Urothelium cell line (cell line): Measurements from ENCODE around the gene HIGD2A.

ENCODE experiments used
- DNase-seq: peaks from one replicate; pipeline ENCODE4 v3.0.0; 2011; ENCODE audit warnings: low spot score, mixed read lengths
- FAIRE-seq: peaks from 2 replicates; lab custom pipeline; 2011; peaks lifted over from hg19 to GRCh38; lab: Jason Lieb, UNC

The HIGD2A gene

DNA sequence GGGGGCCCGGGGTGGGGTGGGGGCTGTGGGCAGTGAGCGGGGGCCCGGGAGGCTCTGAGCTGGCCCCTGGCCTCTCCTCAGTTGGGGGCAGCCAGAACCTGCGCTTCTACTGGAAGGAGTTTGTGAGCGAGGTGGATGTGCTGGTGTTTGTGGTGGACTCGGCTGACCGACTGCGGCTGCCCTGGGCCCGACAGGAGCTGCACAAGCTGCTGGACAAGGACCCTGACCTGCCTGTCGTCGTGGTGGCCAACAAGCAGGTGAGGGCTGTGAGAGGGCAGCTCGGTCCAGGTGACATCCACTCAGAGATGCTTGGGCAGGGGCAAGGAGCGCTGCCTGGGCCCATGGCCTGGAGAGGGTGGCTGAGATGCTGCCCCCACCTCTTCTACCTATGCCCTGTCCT, 19.8 kb upstream of the HIGD2A start:
- DNase-seq: no peak
- FAIRE-seq: no peak

DNA sequence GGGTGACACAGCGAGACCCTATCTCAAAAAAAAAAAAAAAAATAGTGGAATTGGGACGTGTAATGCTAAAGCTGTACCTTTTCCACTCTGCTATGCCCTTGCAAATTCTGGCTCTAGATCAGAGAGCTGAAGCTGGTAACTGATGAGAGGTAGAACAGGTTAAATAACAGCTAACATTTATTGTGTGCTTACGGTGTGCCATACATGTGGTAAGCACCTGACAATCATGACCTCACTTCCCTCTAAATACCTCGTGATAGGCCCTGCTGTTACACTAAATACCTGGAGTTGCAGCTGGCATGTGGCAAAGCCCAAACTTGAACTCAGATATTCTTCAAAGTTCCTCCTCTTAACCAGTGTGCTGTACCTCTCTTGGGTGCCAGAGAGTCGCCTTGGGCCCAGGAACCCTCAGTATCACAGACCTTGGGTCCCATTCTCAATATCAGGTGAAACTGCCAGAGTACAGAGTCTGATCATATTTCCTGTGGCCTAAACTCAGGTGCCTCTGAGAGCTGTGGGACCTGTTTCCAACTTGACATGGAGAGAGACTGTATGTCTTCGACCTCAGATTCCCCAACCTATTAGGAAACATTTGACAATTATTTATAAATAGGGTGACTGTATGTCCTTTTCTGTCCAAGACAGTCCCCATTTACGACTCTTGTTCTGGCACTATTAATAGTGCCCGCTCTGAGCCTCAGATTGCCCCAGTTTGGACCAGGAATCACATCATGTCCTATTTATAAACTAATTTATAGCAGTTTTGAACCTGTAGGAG, 18.4 kb upstream of the HIGD2A start:
- DNase-seq (no peak), FAIRE-seq (no peak)

DNA sequence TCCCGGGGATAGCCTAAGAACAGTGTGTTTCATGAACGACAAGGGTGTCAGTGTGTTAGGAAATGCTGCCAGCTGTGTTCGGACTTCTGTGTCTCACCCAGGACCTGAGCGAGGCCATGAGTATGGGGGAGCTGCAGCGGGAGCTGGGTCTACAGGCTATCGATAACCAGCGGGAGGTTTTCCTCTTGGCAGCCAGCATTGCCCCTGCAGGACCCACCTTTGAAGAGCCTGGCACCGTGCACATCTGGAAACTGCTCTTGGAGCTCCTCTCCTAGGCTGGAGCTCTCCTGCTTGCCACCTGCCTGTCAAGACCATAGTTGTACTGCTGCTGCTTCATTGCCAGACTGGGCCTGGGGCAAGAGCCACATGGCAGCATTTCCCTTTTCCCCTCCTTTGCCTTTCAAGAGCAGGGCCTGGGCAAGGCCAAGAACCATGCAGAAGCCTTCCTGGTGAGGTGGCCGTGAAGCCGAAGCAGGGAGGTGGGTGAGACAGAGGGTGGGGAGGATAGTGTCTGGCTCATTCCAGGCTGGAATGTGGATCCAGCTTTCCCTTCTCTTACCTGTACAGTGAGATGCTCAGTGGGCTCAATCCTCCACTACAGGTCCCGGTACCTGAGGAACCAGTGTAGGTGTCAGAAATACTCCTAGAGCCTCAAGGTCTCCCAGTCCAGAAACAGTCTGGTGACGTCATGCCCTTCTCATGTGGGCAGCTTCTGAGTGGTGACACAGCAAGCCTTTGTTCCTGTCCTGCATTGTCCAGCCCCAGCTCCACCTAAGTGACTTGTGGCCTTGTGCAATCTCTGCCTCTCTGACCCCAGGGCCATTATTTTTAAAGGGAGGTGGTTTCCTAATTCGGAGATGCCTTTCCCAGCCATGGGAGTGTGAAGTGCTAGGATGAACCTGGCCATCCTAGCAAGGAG, 16.7 kb upstream of the HIGD2A start:
- FAIRE-seq: no peak

DNA sequence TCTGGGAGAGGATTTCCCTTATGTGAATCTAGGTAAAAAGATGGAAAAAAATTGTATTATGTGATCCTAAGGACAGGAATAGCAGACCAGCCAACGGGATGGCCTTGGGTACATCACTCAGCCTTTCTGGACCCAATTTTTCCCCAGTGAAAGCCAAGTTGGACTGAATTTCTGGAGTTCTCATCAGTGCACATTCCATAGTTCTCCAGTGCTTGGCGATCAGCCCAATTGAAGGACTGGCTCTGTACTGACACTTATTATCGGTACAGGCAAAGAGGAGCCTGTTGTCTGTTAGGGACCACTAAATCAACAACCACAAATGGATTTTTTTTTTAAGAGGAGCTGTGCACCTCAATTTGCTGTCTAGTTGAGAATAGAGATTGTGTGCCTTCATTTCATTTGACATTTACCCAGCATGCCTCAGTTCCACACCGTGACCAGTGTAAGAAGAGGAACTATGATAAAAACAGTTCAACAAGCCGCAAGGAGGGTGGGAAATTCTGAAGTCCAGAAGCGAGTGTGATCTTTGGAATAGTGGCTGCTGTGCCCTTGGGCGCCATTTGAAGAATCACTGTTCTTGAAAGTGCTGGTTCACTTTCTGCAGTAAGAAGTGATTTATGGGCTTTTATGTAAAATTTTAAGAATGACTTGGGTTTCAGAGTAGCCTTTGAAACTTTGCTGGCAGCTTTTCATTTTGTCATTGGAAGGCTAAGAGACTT, 15.3 kb upstream of the HIGD2A start:
- DNase-seq: no peak
- no peak for FAIRE-seq

More for the DNA sequence above, 16.7 kb upstream of the HIGD2A start:
- no peak for DNase-seq

DNA sequence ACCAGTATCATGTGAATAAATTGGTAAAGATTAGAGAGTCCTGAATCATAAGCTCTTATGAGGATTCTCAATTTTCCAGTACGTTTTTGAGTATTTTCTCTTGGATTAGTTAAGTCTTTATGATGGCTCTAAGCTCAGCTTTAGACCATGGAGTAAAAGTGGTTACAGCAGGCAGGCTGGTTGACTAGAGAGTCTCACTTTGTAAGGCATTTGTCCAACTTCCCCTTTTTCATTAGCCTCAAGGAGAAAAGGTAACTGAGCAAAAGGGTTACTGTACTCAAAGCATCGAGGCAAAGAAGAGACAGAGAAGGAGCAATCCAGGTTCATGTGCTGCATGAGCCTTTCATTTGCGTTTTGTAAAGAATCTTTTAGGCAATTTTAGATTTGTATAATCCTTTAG, 8.7 kb upstream of the HIGD2A start:
- DNase-seq (no peak), FAIRE-seq (no peak)

DNA sequence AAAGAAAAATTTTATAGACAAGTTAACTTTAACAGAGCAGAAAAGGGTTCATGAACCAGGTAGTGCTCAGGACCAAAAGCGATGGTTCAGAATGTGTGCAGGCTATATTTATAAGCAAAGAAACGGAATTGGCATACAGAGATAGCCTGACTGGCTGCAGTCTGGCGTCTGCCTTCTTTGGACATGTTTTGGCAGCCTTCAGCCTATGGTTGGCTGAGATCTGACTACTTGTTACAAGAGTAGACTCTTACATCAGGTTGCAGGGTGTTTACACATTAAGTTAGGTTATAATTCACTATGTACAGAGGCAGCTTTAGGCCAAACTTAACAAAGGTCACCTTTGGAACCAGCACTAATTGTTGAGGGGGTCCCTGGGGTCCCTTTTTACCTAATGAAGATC, 7.1 kb upstream of the HIGD2A start:
- FAIRE-seq: no peak

DNA sequence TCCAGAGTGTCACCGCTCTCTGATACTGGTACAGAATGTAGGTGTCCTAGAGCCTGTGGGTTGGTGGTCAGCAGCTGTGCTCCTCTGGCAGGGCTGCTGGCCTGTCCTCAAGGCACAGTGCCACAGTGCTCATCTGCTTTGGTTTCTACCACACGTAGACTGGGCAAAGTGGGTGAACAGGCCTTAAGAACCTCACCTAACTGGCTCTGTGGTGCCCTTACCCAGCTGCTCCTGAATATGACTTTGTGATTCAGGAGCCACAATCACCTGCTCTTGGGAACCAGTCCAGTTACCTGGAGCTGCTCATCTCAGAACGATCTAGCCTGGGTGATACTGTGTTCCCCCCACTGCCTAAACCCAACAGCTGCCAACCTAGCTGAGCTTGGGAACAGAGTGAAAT, 6.6 kb upstream of the HIGD2A start:
- no peak for FAIRE-seq
- no peak for DNase-seq

More for the DNA sequence above, 7.1 kb upstream of the HIGD2A start:
- DNase-seq: no peak

DNA sequence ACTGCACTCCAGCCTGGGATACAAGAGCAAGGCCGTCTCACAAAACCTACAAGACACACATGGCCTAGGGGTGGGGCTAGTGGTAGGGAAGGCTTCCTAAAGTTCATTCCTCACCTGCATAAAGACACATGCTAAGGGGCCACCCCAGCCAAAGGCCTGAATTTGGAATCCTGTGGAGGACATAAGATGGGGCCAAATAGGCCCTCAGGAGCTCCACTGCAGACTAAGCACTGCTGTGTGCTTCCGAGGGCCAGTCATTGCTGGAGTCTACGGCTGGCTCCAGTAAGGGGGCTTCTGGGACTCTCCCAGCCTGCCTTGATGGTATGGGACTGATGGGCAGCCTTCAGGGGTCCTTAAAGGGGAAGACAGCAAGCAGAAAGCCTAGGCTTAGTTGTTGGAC, 5.8 kb upstream of the HIGD2A start:
- DNase-seq: no peak
- no peak for FAIRE-seq

DNA sequence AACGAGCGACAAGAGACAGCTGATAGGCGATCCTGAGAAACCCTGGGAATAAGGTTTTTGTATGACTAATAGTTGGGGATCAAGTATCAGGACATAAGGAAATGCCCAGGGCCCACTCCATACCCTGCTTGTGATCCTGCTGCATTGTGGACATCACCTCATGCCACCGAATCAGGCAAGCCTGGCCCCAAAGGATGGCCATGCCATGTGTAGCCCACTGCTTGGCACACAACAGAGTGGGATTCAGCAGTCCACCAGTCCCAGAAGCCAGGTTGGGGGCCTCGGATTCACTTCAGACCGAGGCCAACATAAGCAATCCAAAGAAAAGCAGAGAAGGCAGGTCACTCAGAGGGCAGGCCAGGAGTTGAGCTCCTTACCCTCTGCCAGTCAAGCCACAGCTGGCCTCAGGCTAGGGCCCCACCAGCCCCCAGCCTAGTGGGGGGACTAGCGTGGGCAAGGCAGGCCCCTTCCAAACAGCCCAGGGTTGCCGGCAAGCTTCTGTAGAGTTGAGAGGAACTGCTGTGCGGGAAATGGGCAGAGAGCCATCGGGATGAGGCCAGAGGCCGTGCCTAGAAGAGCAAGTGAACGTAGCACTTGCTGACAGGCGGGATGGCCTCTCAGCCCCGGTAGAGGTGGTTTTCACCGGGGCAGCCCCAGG, 5.2 kb upstream of the HIGD2A start:
- DNase-seq: no peak
- FAIRE-seq: no peak

DNA sequence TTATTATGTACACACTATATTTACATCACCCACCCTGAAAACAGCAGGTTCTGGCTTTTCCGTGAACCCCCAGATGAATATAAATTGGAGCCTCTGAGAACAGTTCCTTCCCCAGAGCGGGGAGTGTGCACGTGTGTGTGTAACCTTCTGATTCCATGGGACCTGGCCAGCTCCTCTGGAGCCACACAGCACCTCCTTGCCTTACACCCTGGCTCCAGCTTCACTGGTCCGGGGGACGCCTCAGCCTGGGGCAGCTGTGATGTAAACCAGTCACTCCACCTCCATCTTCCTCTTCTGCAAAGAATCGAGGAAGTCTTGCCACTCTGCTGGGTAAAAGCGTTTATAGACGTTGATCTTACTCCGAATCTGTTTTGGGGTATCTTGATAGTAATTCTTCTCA, 4.6 kb upstream of the HIGD2A start:
- no peak for FAIRE-seq
- no peak for DNase-seq

DNA sequence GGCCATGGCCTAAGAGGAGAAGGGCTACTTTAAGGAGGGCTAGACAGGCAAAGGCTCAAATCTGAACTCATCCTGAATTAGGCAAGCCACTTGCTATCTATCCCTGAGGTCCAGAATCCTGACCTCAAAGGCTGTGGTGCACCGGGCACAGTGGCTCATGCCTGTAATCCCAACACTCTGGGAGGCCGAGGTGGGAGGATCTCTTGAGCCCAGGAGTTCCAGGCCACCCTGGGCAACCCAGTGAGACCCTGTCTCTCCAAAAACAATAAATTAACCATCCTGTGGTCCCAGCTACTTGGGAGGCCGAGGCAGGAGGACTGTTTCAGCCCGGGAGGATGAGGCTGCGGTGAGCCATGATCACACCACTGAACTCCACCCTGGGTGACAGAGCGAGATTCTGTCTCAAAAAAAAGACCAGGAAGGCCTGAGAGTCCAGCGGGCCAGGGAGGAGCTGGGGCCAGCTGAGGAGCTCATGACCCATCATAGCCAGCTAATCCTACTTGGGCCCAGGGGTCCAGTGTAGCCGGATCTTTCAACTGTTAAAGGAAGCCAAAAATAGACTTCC, 4.1 kb upstream of the HIGD2A start:
- FAIRE-seq: no peak
- DNase-seq: no peak

DNA sequence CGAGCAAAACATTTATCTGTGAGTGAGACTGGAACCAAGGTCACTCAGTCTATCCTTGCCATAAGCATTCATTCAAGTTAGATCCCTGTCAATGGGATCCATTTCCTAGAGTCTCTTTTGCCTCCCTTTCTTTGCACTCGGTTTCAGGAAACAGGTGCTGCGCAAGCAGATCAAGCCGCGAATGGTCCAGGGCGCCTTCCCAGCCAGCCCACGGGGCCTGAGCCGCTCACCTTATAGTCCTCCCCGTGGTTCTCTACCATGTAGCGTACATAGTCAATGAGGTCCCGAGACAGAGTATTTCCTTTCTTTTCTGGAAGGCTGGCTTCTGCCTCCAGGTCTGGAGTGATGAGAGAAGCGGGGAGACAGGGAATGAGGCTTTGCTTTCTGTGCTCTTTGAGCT, 3.6 kb upstream of the HIGD2A start:
- DNase-seq: no peak
- FAIRE-seq: no peak

DNA sequence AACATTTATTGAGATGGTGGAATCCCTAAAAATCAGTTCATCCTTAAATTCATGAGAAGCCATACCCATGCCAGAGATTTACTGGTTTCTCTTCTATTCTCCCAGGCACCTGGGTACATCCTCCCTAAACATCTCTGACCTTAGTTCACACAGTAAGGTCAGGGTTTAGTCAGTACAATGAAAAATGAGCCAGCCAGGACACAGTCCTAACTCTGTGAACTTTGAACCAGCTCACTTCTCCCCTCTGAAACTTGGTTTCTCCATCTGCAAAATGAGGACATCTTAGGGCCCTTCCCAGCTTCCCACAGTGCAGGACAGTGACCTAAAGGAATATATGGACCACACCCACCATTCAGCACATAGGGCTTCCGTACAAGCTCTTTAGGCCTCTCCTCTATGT, 2.1 kb upstream of the HIGD2A start:
- no peak for DNase-seq
- FAIRE-seq: no peak

DNA sequence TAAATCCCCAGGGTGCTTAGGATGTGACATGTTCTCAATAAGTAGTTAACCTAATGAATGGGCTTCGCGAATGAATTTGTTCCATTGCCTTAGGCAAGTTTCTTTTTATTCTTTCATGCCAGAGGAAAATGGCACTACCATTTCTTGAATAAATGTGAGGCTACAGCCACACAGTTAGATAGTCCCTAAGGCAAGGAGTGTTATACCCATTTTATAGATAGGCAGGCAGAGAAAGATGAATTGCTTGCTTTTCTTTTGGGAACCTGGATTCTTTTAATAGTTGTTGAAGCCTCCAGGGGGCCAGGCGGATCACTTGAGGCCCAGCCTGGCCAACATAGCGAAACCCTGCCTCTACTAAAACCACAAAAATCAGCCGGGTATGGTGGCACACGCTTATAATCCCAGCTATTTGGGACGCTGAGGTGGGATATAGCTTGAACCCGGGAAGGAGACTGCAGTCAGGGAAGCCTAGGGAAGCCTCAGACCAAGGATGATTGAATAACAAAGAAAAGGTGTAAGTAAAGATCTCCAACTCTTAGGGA, 1.1 kb upstream of the HIGD2A start:
- DNase-seq (no peak), FAIRE-seq (no peak)

DNA sequence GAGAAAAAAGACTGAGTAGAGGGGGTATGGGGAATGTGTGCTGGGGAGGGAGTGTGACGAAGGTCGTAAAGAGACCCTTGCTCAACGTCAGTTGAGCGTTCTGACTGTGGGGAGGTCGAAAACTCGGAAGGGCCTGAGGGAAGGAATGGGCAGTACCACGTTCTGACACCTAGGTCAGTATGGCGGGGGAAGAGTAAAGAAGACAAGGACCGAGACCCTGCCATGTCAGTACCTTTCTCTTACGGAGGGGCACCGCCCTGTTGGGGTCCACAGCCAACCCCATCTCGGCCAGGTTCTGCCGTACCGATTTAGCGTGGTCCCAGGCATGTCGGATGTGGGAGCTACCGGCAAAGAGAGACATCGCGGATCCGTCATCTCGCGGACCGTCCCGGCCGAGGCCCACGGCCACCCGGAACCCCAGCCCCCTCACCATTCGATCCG, 528 bp upstream of the HIGD2A start:
- DNase-seq (no peak), FAIRE-seq (no peak)

DNA sequence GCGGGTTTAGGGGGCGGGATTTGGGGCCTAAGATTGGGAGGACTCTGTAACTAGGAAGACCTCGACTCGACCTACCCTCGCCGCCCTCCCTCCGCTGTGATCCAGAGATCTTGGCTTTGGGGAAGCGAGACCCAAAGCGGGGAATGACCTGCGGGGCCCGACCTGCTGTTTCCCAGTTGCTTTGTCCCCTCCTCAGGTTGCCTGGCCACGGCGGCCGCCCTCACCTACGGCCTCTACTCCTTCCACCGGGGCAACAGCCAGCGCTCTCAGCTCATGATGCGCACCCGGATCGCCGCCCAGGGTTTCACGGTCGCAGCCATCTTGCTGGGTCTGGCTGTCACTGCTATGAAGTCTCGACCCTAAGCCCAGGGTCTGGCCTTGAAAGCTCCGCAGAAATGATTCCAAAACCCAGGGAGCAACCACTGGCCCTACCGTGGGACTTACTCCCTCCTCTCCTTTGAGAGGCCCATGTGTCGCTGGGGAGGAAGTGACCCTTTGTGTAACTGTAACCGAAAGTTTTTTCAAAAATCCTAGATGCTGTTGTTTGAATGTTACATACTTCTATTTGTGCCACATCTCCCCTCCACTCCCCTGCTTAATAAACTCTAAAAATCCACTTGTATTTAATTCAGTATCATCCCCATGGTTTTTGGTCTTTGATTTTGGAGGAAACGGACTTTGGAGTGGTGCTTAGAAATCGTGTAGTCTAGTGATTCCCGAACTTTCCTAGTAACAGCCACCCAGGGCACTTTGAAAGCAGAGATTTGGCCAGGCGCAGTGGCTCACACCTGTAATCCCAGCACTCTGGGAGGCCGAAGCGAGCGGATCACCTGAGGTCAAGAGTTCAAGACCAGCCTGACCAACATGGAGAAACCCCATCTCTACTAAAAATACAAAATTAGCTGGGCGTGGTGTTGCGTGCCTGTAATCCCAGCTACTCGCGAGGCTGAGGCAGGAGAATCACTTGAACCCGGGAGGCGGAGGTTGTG, 878 bp downstream of the HIGD2A start:
- FAIRE-seq: no peak
- DNase-seq: no peak

DNA sequence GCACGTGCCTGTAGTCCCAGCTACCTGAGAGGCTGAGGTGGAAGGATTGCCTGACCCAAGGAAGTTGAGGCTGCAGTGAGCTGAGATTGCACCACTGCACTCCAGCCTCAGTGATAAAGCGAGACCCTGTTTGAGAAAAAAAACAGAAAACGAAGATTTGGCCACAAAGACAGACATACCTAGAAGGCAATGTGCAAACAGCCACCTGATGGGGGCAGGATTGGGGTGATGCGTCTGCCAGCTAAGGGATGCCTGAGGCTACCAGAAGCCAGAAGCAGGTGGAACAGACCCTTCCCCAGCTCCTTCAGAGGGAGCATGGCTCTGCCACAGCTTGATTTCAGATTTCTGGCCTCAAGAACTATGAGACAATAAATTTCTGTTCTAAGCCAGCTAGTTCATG, 2.9 kb downstream of the HIGD2A start:
- DNase-seq (no peak), FAIRE-seq (no peak)

DNA sequence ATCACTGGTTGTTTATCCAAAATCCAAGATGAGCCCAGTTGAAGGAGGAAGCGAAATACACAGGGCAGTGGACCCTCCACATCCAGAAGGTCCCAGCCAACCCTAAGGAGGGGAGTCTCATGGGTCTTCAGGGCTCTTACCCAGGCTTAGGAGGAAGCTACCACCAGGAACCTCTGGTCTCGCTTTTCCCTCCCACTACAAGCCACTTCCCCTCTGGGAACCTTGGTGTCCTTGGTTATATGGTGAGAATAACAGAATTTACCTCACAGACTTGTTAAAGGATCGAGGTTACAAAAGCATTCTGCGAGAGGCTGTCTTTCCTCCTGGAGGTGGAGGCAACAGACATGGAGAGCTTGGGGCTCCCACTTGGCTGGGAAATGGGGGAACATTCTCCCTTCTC, 3.4 kb downstream of the HIGD2A start:
- no peak for FAIRE-seq
- DNase-seq: no peak

DNA sequence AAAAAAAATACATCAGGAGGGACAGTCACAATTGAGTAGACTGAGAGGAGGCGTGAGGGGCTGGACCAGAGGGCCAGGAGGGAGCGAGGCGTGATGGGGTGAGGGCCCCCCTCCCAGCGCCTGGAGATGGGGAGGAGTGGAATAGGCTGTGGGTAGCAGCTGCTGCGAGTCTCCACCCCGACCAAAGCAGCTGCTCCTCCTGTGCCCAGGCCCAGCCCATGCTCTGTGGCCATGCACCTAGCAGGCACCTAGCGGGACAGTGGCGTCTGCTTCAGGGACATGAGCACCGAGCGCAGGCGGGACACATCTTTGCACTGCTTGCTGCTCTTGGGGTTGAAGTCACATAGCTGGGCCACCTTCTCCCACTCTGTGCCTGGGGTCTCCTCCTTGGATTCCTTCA, 4.0 kb downstream of the HIGD2A start:
- no peak for FAIRE-seq
- DNase-seq: no peak
